Gastrocnemius medialis (tissue), 4 donors: ENCODE results near the gene EPHA2. TPM values are rescaled to one million over a fixed set of nuclear protein-coding genes. Genes with fewer than 3 reads are reported as not detected.

ENCODE experiments used
- ATAC-seq, 2 donors: fragments of 150-250 bp; one replicate each; pipeline ENCODE4 v1.9.1; 2016
- DNase-seq, 2 donors: peaks; one replicate each; pipeline ENCODE4 v3.0.0-alpha.2; 2019
- H3K27ac ChIP-seq, 4 donors: fragments of 200-600 bp; sonication (generic); 1 replicate in 1 of 4; 2 replicates in 3 of 4; pipeline ENCODE4 v1.5.1; 2016 to 2018; ENCODE audit warnings: mild to moderate bottlenecking in 2 of 4, moderate library complexity in 1 of 4
- H3K27me3 ChIP-seq, 3 donors: fragments of 200-600 bp; sonication (generic) in 2 of 3; 1 replicate in 1 of 3; 2 replicates in 2 of 3; pipeline versions ENCODE4 v1.5.1 to v1.6.0; 2016 to 2019; ENCODE audit warnings: mild to moderate bottlenecking in 1 of 3, moderate library complexity in 1 of 3
- H3K36me3 ChIP-seq, 2 donors: fragments of 200-600 bp; sonication (generic) in 1 of 2; one replicate each; pipeline ENCODE4 v1.5.1; 2017 to 2018
- H3K4me1 ChIP-seq, 2 donors: fragments of 200-600 bp; sonication (generic) in 1 of 2; one replicate each; pipeline ENCODE4 v1.5.1; 2016 to 2017; ENCODE audit warnings: mild to moderate bottlenecking in 2 of 2
- H3K4me3 ChIP-seq, 4 donors: fragments of 200-600 bp; sonication (generic) in 3 of 4; 1 replicate in 1 of 4; 2 replicates in 3 of 4; pipeline ENCODE4 v1.5.1; 2016 to 2019; ENCODE audit warnings: mild to moderate bottlenecking in 2 of 4
- H3K9me3 ChIP-seq, 3 donors: fragments of 200-600 bp; sonication (generic) in 2 of 3; 1 replicate in 1 of 3; 2 replicates in 2 of 3; pipeline ENCODE4 v1.5.1; 2016 to 2019
- POLR2A ChIP-seq, 2 donors: fragments of 450-650 bp; IDR thresholded peaks; one replicate each; pipeline ENCODE4 v1.6.1; 2017; ENCODE audit warnings: antibody characterized with exemption in 2 of 2, mild to moderate bottlenecking in 2 of 2, moderate library complexity in 2 of 2
- in situ Hi-C, 4 donors: fragments of 200-750 bp; cut with MboI; loops; one replicate each; pipeline versions ENCODE4 v1.15.0 to v1.8.0; 2017; ENCODE audit warnings: low sequenced_read_pairs in 4 of 4
- intact Hi-C: fragments of 100-400 bp; cut with DNase I; formaldehyde crosslinking; loops from one replicate; pipeline ENCODE4 v1.15.1; 2023; ENCODE audit warnings: low total_unique reads
- total RNA-seq, 4 donors: library from RNA; depleted of rRNA; stranded (reverse); fragments of >200 nt; gene quantifications; one replicate each; pipeline versions ENCODE4 v1.1.0 to v1.2.3, GENCODE V29; 2016
- TF ChIP-seq, protein P1 (sequence below), 5 experiments: fragments of 450-650 bp in 3 of 5; fragments of 200-600 bp in 2 of 5; sonication (generic) in 2 of 5; IDR thresholded peaks in 4 of 5; conservative IDR thresholded peaks in 1 of 5; 1 replicate in 4 of 5; 2 replicates in 1 of 5; pipeline ENCODE4 v1.5.1; 2016 to 2019; ENCODE audit warnings: antibody characterized with exemption in 5 of 5, mild to moderate bottlenecking in 3 of 5, moderate library complexity in 3 of 5

EPHA2 gene
- total RNA-seq, 4 donors from 2014 or later, result 1.2 to 6.4 (median 2.9) TPM

DNA sequence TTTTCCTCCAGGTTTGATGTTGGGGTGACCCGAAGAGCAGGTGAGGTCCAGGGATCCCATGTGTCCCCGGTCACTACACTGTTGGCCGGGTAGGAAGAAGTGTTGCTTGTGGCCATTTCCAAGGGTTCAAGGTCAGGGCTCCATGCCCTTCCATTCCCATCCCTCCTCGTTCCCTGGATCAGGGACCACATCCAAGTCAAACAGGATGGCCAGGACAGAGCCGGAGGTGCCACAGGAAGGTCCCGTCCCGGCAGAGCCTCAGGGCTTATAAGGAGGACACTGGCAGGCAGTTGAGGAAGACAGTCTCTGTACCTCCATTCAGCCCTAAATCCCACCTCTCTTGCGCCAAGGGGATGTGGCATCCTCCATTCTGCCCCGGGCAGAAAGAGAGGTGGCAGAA lies 60.4 kb downstream of the EPHA2 start:
- Histone ChIP-seq H3K36me3 (no peaks in the 10 kb centered on the region), H3K4me1 (no peaks in the 10 kb centered on the region), H3K27me3 (peaks cover 0 to 2% (median 0%) of the 10 kb centered on the region in 3 donors), H3K9me3 (no peaks in the 10 kb centered on the region), H3K4me3 (no peak overlapping the region), H3K27ac (no peak overlapping the region)
- in situ Hi-C loops (loop anchor here in 3 of 4 donors (25.0 kb wide), 1 partner anchor 267 kb away; the partner anchor contains the start of genes FBXO42 (in 3 of the 3) and SZRD1 (in 3 of the 3)), intact Hi-C loops (no loop called here)
- DNase-seq (no peak), ATAC-seq (no peak)
- TF ChIP-seq, protein P1, sequence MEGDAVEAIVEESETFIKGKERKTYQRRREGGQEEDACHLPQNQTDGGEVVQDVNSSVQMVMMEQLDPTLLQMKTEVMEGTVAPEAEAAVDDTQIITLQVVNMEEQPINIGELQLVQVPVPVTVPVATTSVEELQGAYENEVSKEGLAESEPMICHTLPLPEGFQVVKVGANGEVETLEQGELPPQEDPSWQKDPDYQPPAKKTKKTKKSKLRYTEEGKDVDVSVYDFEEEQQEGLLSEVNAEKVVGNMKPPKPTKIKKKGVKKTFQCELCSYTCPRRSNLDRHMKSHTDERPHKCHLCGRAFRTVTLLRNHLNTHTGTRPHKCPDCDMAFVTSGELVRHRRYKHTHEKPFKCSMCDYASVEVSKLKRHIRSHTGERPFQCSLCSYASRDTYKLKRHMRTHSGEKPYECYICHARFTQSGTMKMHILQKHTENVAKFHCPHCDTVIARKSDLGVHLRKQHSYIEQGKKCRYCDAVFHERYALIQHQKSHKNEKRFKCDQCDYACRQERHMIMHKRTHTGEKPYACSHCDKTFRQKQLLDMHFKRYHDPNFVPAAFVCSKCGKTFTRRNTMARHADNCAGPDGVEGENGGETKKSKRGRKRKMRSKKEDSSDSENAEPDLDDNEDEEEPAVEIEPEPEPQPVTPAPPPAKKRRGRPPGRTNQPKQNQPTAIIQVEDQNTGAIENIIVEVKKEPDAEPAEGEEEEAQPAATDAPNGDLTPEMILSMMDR (IDR thresholded peaks at IDR 0.05 in 4 of 5, conservative IDR thresholded peaks at IDR 0.05 in 1 of 5), result no peak
- TF ChIP-seq POLR2A (IDR thresholded peaks at IDR 0.05), result no peak

DNA sequence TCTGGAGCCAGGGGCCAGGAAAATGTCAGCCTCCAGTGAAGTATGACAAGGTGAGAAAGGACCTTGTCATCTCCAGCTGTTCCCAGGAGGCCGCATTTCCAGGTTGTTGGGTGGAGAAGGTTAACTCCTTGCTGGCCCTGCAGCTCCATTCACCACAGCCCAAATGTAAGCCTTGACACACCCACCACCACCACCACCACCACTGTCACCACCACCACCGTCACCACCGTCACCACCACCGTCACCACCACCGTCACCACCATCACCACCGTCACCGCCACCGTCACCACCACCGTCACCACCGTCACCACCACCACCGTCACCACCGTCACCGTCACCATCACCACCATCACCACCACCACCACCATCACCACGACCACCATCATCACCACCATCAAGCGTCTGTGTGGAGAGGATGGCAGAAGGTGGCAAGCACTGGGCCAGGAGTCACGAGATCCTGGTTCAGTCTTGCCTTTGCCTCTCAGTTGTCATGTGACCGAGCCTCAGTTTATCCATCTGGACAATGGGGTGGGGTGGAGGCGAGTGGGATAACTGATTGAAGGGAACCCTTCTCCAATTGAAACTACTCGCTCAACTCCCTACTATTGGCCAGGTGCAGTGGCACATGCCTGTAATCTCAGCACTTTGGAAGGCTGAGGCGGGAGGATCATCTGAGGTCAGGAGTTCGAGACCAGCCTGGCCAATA lies 61.3 kb downstream of the EPHA2 start:
- intact Hi-C loops, result loop anchor here (5.0 kb wide), 1 partner anchor 48 kb away; no protein-coding TSS in a partner anchor
- DNase-seq (no peak), ATAC-seq (no peak)
- Histone ChIP-seq H3K9me3 (no peaks in the 10 kb centered on the region), H3K4me1 (no peaks in the 10 kb centered on the region), H3K36me3 (no peaks in the 10 kb centered on the region), H3K27me3 (peaks cover 0 to 2% (median 0%) of the 10 kb centered on the region in 3 donors), H3K4me3 (no peak overlapping the region), H3K27ac (no peak overlapping the region)
- in situ Hi-C loops, result loop anchor here in 3 of 4 donors (25.0 kb wide), 1 partner anchor 268 kb away; the partner anchor contains the start of genes FBXO42 (in 3 of the 3) and SZRD1 (in 3 of the 3)
- TF ChIP-seq, protein P1 (IDR thresholded peaks at IDR 0.05 in 4 of 5, conservative IDR thresholded peaks at IDR 0.05 in 1 of 5), result no peak
- no peak for TF ChIP-seq POLR2A (IDR thresholded peaks at IDR 0.05)

DNA sequence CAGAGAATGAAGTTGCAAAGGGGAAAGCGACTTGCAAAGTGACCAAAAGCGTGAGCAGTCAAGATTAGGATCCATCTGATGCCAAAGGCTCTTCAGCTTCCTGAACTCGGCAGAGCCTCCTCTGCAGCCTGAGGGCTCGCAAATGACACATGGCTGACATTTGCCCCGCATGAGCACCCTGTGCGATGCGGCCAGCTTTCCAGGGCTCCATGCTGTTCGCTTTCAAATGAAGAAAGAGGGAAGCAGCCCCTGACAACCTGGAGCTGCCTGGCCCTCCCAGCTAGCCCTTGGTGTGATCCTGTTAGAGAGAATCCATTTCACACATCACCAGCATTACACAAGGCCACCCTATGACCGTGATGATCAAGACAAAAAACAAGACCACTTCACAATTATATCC lies 62.3 kb downstream of the EPHA2 start:
- Histone ChIP-seq H3K27me3 (no peaks in the 10 kb centered on the region), H3K4me3 (no peak overlapping the region), H3K9me3 (no peaks in the 10 kb centered on the region), H3K27ac (no peak overlapping the region), H3K4me1 (no peaks in the 10 kb centered on the region), H3K36me3 (no peaks in the 10 kb centered on the region)
- no peak for TF ChIP-seq POLR2A (IDR thresholded peaks at IDR 0.05)
- TF ChIP-seq, protein P1 (IDR thresholded peaks at IDR 0.05 in 4 of 5, conservative IDR thresholded peaks at IDR 0.05 in 1 of 5), result no peak
- in situ Hi-C loops (loop anchor here in 3 of 4 donors (25.0 kb wide), 1 partner anchor 269 kb away; the partner anchor contains the start of genes FBXO42 (in 3 of the 3) and SZRD1 (in 3 of the 3)), intact Hi-C loops (loop anchor here (5.0 kb wide), 1 partner anchor 49 kb away; no protein-coding TSS in a partner anchor)
- ATAC-seq (no peak), DNase-seq (no peak)

DNA sequence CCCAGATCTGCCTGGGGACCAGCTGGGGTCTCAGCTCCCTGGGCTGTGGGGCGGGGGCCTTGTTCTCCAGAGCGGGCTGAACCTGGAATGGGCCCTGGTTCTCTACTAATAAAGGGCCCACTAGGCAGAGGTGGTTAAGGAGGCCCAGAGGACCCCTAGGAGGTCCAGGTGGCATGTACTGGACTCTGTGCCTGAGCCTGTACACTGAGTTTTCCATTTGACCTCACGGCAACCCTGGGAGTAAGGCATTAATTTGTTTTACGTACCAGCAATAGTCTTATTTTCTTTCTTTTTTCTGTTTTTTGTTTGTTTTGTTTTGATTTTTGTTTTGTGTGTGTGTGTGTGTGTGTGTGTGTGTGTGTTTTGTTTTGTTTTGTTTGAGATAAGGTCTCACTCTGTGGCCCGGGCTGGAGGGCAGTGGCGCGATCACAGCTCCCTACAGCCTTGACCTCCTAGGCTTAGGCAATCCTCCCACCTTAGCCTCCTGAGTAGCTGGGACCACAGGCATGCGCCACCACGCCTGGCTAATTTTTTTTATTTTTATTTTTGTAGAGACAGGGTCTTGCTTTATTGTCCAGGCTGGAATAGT lies 62.9 kb downstream of the EPHA2 start:
- no peaks in the 10 kb centered on the region for H3K4me1 ChIP-seq

More for the DNA sequence above, 62.9 kb downstream of the EPHA2 start:
- intact Hi-C loops, result loop anchor here (5.0 kb wide), 1 partner anchor 49 kb away; no protein-coding TSS in a partner anchor
- DNase-seq, result no peak
- H3K27ac ChIP-seq, result no peak overlapping the region
- H3K36me3 ChIP-seq, result no peaks in the 10 kb centered on the region
- TF ChIP-seq, protein P1 (IDR thresholded peaks at IDR 0.05 in 4 of 5, conservative IDR thresholded peaks at IDR 0.05 in 1 of 5), result no peak
- TF ChIP-seq POLR2A (IDR thresholded peaks at IDR 0.05), result no peak
- H3K4me3 ChIP-seq, result no peak overlapping the region
- in situ Hi-C loops, result loop anchor here in 3 of 4 donors (25.0 kb wide), 1 partner anchor 269 kb away; the partner anchor contains the start of genes FBXO42 (in 3 of the 3) and SZRD1 (in 3 of the 3)
- no peaks in the 10 kb centered on the region for H3K27me3 ChIP-seq
- H3K9me3 ChIP-seq, result no peaks in the 10 kb centered on the region
- no peak for ATAC-seq
